Measurements from ENCODE around the gene CD84. TPM values are rescaled to one million over a fixed set of nuclear protein-coding genes. Genes with fewer than 3 reads are reported as not detected.

The CD84 gene
- total RNA-seq, 4 donors from 2014 or later, result 0.10 to 1.1 (median 0.87) TPM

DNA sequence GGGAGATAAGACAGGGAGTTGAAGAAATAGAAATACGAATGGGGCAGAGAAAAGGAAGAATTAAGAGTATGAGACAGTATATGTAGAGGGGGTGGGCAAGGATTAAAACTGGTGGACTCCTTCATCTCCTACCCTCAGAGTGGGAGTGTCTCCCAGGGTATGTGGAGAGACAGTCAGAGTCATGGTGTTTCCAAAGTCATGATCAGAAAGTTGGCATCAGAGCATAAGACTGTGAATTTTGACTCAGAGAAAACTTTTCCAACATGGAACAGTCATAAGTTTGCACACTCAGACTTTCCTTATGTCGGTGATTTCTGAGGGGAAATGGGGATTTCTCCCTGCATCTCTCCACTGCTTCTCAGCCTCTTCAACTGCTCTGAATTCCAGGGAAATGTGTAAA lies 2.4 kb downstream of the CD84 start:
- no peak overlapping the region for H3K27ac ChIP-seq
- H3K4me3 ChIP-seq, result no peak overlapping the region
- ATAC-seq (no peak), DNase-seq (no peak)
- TF ChIP-seq POLR2A (IDR thresholded peaks at IDR 0.05), result no peak
- TF ChIP-seq, protein P1, sequence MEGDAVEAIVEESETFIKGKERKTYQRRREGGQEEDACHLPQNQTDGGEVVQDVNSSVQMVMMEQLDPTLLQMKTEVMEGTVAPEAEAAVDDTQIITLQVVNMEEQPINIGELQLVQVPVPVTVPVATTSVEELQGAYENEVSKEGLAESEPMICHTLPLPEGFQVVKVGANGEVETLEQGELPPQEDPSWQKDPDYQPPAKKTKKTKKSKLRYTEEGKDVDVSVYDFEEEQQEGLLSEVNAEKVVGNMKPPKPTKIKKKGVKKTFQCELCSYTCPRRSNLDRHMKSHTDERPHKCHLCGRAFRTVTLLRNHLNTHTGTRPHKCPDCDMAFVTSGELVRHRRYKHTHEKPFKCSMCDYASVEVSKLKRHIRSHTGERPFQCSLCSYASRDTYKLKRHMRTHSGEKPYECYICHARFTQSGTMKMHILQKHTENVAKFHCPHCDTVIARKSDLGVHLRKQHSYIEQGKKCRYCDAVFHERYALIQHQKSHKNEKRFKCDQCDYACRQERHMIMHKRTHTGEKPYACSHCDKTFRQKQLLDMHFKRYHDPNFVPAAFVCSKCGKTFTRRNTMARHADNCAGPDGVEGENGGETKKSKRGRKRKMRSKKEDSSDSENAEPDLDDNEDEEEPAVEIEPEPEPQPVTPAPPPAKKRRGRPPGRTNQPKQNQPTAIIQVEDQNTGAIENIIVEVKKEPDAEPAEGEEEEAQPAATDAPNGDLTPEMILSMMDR (IDR thresholded peaks at IDR 0.05 in 4 of 5, conservative IDR thresholded peaks at IDR 0.05 in 1 of 5), result no peak
- intact Hi-C loops (cut with DNase I; ENCODE audit: low total_unique reads) (no loop called here), in situ Hi-C loops (cut with MboI; ENCODE audit: low sequenced_read_pairs in 4 of 4) (no loop called here)
- no peaks in the 10 kb centered on the region for H3K27me3 ChIP-seq
- H3K4me1 ChIP-seq, result no peaks in the 10 kb centered on the region
- H3K36me3 ChIP-seq, result no peaks in the 10 kb centered on the region
- H3K9me3 ChIP-seq, result no peaks in the 10 kb centered on the region

DNA sequence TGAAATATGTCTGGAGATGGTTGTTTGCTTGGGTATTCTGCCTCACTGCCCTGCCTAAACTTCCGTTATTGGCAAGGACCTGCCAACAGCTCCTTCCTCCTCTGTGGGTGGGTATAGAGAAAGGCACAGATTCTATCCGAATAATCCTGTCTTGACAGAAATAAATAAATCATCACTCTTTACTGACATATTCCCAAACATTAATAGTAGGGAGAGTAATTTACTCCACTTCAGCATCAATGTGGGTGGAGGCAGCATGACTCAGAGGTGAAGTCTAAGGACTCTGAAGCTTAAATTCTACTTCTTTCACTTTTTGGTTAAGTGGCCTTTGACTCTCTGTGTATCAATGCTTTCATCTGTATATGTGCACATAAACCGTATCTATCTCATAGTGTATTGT lies 2.9 kb downstream of the CD84 start:
- TF ChIP-seq, protein P1 (IDR thresholded peaks at IDR 0.05 in 4 of 5, conservative IDR thresholded peaks at IDR 0.05 in 1 of 5), result no peak
- no peak for TF ChIP-seq POLR2A (IDR thresholded peaks at IDR 0.05)
- no peak for ATAC-seq
- Histone ChIP-seq H3K4me1 (no peaks in the 10 kb centered on the region), H3K4me3 (no peak overlapping the region), H3K27ac (no peak overlapping the region), H3K9me3 (no peaks in the 10 kb centered on the region), H3K27me3 (no peaks in the 10 kb centered on the region), H3K36me3 (no peaks in the 10 kb centered on the region)
- in situ Hi-C loops (cut with MboI; ENCODE audit: low sequenced_read_pairs in 4 of 4) (no loop called here), intact Hi-C loops (cut with DNase I; ENCODE audit: low total_unique reads) (no loop called here)
- DNase-seq, result no peak

DNA sequence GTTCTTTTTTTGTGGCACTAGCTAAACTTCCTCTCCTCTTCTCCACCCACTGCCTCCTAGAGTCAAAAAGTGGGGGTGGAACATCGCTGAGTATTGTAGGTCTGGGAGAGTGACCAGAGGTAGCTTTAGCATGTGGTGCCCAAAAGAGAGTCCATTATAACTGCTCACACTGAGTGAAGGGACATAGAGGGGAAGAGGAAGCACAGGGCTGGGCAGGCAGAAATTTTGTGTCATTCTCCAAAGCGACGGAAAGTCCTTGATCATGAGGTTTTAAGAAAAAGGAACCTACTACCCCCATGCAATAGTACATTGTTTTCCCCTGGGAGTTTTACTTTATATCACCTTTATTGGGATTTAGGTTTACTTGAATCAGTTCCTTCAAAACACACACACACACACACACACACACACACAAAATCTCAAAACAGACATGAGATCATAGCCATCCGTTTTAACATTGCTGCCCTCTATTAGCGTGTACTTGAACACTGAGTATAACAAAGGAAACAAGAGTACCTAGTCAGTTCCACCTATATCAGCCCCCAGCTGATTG lies 4.1 kb downstream of the CD84 start:
- in situ Hi-C loops (cut with MboI; ENCODE audit: low sequenced_read_pairs in 4 of 4) (no loop called here), intact Hi-C loops (cut with DNase I; ENCODE audit: low total_unique reads) (no loop called here)
- Histone ChIP-seq H3K4me1 (no peaks in the 10 kb centered on the region), H3K27me3 (no peaks in the 10 kb centered on the region), H3K4me3 (no peak overlapping the region), H3K9me3 (no peaks in the 10 kb centered on the region), H3K27ac (no peak overlapping the region), H3K36me3 (no peaks in the 10 kb centered on the region)
- ATAC-seq, result no peak
- TF ChIP-seq, protein P1 (IDR thresholded peaks at IDR 0.05 in 4 of 5, conservative IDR thresholded peaks at IDR 0.05 in 1 of 5), result no peak
- no peak for TF ChIP-seq POLR2A (IDR thresholded peaks at IDR 0.05)
- peak; percentile 12 to 15 for DNase-seq

DNA sequence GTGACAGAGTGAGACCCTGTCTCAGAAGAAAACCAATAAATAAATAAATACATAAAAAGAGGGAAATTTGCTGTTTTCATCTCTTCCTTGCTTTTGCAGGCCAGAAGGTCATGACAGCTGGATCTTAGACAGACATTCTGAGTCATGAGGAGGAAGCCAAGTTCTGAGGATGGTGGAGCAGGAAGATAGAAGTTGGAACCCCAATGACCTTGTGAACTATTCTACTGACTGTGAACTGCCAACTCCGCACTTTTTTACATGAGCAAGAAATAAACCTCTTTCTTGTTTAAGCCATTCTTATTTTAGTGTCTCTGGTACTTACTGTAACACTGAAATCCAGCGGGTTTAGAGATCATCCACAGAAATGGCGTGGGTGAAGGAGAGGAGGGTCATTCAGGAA lies 8.5 kb downstream of the CD84 start:
- Histone ChIP-seq H3K27ac (no peak overlapping the region), H3K9me3 (no peaks in the 10 kb centered on the region), H3K4me3 (no peak overlapping the region), H3K36me3 (no peaks in the 10 kb centered on the region), H3K27me3 (no peaks in the 10 kb centered on the region), H3K4me1 (no peaks in the 10 kb centered on the region)
- in situ Hi-C loops (cut with MboI; ENCODE audit: low sequenced_read_pairs in 4 of 4), result no loop called here
- intact Hi-C loops (cut with DNase I; ENCODE audit: low total_unique reads), result no loop called here
- ATAC-seq (no peak), DNase-seq (no peak)
- TF ChIP-seq POLR2A (IDR thresholded peaks at IDR 0.05), result no peak
- TF ChIP-seq, protein P1 (IDR thresholded peaks at IDR 0.05 in 4 of 5, conservative IDR thresholded peaks at IDR 0.05 in 1 of 5), result no peak

DNA sequence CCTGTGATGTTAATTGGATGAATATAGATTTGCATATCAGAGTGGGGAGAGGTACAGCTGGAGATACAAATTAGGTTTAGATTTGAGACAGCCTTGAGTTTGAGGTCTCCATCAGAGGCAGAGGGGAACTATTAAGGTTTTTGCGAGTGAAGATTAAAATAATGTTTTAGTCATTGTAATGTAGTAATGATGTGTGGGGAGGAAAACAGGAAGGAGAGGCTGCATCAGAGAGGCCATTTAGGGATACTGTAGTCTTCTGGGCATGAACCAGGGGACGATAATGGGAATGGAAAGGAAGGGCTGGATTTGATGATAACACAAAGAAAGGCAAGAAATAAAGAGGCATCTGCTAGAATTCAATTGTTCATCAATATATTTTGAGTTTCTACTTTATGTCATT lies 9.5 kb downstream of the CD84 start:
- Histone ChIP-seq H3K27ac (no peak overlapping the region), H3K36me3 (no peaks in the 10 kb centered on the region), H3K4me1 (no peaks in the 10 kb centered on the region), H3K27me3 (no peaks in the 10 kb centered on the region), H3K4me3 (no peak overlapping the region), H3K9me3 (no peaks in the 10 kb centered on the region)
- DNase-seq (no peak), ATAC-seq (no peak)
- intact Hi-C loops (cut with DNase I; ENCODE audit: low total_unique reads), result no loop called here
- in situ Hi-C loops (cut with MboI; ENCODE audit: low sequenced_read_pairs in 4 of 4), result no loop called here
- TF ChIP-seq, protein P1 (IDR thresholded peaks at IDR 0.05 in 4 of 5, conservative IDR thresholded peaks at IDR 0.05 in 1 of 5), result no peak
- no peak for TF ChIP-seq POLR2A (IDR thresholded peaks at IDR 0.05)
